DMS 273 (cell line): Measurements from ENCODE around the gene EDEM3.
"Not testable (repeated sequence)": the region's sequence is repeated elsewhere in the genome, so short reads cannot be mapped to it uniquely, and the experiment has no call there.

Experiments used
- DNase-seq: peaks from one replicate; lab custom pipeline; 2025; ENCODE audit not compliant: unreplicated experiment; lab: John Stamatoyannopoulos, UW

EDEM3 gene

DNA sequence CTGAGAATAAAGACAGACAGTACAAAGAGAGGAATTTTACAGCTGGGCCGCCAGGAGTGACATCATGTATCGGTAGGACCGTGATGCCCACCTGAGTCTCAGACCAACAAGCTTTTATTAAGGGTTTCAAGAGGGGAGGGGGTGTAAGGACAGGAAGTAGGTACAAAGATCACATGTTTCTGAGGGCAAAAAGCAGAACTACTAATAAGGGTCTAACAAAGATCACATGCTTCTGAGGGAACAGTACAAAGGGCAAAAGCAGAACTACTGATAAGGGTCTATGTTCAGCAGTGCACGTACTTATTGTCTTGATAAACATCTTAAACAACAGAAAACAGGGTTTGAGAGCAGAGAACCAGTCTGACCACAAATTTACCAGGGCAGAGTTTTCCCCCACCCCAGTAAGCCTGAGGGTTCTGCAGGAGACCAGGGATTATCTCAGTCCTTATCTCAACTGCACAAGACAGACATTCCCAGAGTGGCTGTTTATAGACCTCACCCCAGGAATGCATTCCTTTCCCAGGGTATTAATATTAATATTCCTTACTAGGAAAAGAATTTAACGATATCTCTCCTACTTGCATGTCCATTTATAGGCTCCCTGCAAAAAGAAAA is 73.9 kb downstream of the EDEM3 start:
- DNase-seq = not testable (repeated sequence)

DNA sequence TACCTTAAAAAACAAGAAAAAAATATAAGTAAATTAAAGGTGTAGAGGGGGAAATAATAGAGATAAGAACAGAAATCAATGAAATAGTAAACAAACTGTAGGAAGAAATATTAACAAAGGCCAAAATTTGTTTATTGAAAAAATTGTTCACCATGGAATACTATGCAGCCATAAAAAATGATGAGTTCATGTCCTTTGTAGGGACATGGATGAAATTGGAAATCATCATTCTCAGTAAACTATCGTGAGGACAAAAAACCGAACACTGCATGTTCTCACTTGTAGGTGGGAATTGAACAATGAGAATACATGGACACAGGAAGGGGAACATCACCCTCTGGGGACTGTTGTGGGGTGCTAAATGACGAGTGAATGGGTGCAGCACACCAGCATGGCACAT is 75.2 kb downstream of the EDEM3 start:
- not testable (repeated sequence) for DNase-seq

DNA sequence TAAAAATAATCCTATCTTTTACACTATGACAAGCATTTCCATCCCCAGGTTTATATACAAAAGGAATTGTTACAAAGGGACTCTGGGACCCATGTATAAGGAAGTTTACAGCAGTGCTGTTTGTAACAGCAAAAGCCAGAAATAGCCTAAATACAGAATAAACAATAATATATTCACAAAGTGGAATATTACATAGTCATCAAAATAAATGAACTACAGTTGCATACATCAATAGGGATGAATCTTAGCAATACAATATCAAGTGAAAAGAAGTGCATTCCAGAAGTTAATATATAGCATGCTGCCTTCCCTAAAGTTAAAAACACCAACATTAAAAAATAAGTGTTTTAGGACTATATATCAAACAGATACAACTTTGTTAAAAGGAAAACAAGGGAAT is 77.3 kb downstream of the EDEM3 start:
- no peak for DNase-seq

DNA sequence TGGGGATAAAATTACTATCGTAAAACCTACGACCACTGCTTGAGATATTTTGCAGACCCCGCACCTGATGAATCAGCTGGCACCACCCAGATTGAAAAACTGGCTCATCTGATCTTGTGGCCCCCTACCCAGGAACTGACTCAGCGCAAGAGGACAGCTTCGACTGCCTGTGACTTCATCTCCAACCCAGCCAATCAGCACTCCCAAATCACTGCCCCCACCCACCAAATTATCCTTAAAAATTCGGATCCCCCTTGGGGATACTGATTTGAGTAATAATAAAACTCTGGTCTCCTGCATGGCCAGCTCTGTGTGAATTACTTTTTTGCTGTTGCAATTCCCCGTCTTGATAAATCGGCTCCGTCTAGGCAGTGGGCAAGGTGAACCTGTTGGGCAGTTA is 81.4 kb downstream of the EDEM3 start:
- no peak for DNase-seq

DNA sequence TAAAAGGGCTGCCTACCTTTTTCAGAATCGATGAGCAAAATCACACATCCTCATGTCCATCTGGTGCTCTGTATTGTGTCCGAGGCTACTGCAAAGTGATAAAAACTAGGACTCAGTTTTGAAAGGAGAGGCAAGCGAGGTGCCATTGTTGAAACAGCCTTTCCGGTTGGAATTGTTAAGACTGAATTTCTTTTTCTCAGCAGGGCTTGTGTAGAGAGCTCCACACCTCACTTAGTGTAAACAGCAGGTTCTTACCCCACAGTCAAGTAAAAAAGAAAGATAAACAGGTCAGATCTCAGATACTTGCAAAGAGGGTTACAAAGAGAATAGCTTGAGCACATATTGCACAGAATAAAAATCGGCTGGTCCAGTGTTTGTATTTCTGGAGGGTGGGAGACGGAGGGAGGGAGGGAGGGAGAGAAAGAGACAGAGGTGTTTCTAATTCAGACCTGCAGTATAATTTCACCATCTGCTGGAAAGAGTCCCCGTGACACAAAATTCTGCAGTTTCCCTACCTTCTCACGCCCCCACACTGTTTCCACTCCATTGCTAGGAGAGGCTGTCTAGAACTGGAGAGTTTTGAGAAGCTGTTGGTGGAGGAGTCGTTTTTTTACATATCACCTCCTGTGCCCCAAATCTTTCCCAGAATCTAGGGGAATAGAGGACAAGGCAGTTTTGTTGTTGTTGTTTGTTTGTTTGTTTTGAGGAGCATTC is 82.5 kb downstream of the EDEM3 start:
- DNase-seq = peak; percentile 59

DNA sequence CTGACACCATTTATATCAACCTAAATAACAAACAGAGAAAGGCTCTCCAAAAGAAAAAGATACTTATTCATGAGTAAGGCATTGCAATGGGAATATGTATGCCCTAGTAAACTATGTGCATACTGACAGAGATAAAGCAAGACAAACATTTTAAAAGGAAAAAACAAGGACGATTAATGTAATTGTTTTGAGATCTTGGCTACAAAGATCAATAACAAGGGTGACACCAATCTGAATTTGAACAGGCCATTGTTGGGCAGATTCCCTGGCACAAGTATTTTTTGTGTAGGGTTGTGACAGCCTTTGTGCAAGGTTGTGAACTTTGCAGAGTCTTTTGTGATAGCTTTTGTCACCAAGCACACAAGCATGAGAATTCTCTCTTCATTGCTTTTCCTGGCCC is 85.3 kb downstream of the EDEM3 start:
- DNase-seq = no peak

DNA sequence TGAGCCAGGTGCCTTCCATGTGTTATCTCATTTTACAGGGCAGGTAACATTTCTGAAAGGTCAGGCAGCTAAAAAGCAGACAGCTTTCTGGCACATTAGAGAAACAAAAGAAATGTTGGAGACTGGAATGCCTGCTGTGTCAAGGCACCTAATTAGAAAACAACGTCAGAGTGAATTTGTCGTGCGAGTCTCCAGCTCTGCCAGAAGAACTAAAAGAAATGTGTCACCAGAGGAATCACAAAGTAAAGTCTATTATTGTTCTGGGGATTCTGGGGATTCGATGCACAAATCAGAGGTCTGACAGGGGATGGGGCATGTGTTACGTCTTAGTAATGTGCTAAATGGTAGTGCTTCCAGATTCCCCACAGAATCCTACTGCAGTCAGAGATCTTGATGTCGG is 89.3 kb downstream of the EDEM3 start:
- no peak for DNase-seq

DNA sequence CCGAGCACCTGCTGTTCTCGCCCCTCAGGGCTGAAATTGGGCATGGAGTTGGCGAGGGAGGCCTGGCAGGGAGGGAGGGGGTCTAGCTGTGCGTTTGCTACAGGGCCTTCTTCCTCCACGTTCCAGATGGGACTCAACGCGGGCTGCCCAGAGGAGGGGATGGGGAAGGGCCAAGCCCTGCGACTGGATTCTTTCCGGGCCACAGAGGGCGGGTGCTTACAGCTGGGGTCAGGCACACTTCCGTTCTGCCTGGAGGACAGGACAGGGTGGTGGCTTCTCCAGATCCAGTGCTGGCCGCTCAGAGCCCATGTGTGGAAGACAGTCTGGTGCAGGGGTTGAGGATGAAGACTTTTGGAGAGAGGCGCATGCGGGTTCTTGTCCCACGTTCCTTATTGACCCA is 90.0 kb downstream of the EDEM3 start:
- DNase-seq = no peak

DNA sequence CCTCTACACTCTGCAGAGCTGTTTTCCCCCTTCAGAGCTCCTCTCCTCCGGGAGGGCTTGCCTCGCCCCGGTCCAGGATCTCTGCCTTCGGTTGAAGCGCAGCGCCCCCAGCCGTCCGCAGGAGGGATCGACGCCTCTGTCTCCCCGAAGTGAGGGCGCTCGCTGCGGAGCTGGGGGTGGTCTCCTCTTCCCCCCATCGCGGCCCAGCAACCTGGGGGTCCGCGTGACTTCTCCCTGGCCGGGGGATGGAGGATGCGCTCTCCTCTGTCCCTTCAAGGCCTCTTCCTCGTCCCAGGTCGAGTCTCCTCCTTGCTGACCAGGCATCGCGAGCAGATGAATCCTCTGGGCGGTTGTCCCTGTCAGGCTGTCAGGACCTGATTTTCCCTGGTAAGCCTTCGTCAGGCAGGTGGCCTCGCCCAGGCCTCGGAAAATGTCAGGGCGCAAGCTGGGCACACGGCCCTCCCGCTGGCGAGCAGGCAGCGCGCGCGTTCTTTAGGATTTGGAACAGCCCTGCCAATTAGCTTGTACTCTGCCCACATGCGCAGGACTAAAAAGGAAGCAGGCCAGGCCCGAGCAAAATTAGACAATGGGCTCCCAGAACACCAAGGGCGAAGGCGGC is 90.5 kb downstream of the EDEM3 start:
- no peak for DNase-seq

DNA sequence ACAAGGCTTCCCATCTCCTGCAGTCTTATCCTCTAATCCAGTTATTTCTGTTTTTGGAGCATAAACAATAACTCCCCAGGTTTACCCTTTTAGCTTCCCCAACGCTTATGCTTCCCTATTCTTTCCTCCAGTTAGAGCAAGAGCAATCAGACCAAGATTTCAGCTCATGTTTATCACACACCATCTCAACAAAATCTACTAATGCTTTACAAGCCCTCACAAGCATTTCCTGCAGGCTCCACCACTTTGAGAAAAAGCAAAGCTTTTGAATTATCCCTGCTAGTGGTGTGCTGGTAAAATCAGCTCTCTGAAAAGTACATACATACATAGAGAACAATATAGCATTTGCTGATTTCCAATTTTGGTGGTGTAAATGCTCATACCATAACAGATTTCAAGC is 92.9 kb downstream of the EDEM3 start:
- DNase-seq = no peak

DNA sequence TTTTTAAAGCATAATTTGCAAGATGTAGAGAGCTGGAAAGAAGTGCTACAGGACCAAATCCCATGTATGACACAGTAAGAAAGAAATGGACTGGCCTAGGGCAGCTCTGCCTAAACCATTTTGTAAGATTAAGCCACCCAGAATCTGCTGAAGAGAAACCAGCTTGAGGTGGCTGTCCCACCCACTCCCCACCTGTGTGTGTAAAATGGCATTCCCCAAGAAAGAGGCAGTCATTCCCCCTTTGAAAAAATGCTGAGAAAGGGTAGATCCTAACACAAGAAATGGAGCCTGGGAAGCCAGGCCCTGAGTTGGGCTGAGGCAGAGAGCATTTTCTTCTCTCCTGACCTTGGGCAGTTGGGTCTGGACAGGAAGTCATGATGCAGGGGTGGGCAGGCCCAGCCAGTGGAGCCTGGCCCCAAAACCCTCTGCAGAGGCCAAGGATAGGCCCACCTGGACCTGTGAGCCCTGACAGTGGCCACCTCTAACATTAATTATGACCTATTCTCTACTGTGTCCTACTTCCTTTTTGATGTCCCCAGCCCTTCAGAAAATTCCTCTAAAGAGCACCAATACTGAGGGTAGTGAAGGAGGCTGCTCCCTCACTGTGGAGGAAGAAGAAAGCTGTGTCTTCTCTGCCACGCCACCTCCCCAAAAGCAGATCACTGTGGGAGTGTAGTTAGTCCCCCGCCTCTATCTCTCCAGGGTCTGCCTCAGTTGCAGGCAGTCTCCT is 94.0 kb downstream of the EDEM3 start:
- DNase-seq = no peak

DNA sequence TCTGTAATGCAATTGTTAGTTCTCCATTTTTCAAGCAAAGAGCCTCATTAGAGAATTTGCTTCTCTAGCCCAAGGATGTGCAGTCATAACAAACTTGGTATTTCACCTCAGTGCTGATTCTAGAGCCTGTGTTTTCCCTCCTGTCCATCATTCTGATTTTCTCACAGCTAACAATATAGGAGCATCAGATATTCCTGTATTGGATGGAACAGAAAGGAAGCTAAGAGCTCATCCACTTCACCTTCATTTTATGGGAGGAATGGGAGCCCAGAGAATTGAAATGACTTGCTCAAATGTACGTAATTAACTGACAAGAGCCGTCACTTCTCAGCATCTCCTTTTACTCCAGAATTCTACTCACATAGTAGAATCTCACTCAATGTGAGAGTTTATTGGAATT is 96.6 kb downstream of the EDEM3 start:
- DNase-seq = no peak

DNA sequence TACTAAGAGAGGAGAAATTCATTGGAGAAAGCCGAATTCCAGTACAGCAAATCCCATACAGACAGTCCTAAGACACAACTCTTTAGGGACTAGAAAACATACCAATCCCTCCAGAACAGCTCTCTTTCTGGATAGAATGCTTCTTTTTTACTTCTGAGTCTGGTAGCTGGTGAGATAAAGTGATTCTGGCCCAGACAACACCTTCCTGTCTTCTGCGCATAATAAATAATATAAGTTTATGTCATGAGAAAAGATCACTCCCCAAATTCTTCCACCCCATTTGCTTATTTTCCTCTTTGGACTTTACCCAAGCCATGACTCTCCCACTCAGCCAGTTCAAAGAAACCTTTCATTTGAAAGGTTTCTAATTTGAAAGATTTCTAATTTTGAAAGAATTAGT is 98.4 kb downstream of the EDEM3 start:
- no peak for DNase-seq

DNA sequence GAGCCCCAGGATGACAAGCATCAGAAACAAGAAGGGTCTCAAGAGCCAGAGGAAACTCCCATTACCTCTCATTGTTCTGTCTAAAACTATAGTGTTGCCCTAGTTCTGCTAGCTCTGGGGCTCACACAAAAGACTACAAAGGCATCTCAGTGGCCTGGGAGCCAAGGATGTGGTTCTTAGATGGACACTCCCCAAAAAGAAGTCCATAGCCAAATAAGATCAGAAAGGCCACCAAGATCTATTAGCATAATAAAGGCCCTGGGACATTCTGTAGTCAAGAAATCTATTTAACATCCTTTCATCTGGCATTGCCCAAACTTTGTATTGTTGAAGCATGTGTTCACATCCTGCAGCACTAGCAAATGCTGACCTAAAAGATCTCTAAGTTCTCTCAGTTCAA is 99.5 kb downstream of the EDEM3 start:
- DNase-seq = no peak

DNA sequence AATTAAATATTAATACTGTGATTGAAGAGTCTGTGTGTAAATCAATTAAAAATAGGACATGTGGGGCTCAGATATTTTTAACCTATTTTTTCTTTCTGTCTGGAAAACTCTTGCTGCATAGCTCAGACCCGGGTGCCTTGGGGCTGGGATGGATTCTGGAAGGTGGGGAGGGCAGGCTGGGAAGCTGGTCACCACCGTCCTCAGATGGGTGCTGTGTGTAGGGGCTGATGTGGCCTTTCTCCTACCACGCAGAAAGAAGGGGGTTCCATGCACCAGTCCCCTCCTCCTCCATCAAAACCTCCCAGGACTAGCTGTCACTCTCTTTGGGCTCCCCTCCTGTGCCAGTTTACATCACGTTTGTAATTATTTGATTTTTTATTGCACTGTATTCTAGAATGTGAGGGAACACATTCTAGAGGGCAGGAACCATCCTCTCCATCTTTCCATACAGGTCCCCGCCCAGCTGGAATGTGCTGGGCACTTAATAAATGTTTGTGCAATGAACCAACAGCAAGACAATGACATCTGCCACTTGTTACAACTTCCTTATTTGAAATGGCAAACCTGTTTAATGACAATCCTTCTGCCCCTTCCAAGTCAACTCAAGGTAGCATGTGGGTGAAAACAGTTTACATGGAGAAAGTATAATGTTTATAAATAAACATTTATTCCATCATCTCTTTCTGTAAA is 104.3 kb downstream of the EDEM3 start:
- DNase-seq = no peak

DNA sequence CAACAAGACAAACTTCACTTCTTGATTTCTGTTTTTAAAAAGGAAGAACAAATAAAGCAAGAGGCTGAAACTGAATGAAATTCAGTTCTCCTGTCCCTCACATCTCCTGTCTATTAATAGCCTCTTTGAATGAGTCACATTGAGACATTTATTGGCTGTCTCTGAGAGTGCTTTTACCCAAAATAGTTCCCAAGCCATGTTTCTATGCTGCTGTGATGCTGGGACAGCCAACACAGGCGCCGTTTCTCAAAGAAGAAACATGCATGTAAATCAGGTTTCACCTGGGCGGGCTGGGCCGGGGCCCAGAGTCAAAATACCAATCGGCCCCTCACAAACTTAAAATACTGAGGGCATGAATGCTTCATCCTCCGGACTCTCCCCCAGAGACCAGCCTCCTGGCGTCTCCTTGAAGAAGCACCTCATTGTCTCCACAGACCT is 105.2 kb downstream of the EDEM3 start:
- DNase-seq = no peak

DNA sequence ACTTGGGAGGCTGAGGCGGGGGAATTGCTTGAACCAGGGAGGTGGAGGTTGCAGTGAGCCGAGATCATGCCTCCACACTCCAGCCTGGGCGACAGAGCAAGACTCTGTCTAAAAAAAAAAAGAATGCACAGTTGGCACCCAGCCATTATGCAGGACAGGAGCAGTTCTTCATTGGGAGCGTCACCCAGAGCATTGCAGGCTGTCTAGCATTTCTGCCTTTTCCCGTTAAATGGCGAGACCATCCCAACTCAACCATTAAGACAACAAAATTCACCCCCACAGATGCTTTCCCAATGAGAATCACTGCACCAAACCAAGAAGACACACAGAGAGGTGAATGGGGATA is 105.8 kb downstream of the EDEM3 start:
- DNase-seq = no peak

DNA sequence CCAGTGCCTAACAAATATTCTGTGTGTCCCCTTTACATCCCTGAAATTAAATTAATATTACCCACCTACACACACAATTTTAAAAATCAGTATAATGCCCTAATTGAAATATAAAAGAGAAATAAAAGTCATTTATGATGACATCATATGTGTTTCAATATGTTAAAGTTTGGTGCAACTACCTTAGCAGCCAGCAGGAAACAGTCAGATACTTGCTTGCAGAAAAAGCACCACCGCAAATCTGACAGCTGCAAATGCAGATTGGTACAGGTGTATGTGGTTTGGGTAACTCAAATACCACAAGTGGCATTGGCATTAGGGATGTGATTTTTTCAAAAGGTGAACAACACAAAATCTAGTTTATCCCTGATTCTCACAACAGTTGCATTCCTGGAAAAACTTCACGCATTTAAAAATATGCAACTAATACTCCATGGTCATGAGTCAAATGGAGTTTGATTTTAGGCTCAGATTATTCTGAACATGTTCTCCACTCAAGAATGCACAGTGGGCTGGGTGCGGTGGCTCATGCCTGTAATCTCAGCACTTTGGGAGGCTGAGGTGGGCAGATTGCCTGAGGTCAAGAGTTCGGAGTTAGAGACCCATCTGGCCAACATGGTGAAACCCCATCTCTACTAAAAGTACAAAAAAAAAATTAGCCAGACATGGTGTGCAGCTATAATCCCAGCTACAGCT is 106.3 kb downstream of the EDEM3 start:
- DNase-seq = no peak

DNA sequence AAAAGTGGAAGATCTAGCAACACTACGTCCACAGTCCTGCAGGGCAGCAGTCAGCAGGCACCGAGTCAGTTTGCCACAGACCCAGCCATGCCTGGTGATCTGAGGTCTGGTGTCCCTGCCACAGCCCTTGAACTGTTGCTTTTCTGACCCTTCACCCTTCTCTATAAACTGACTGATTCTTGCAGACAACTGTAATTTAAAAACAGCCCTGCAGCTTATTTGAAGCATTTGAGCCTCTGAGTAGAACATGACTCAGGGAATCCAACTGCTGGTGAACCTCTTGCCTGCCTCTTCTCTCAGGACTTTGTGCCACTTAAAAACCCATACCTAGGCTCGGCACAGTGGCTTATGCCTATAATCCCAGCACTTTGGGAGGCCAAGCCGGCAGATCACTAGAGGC is 107.2 kb downstream of the EDEM3 start:
- no peak for DNase-seq

DNA sequence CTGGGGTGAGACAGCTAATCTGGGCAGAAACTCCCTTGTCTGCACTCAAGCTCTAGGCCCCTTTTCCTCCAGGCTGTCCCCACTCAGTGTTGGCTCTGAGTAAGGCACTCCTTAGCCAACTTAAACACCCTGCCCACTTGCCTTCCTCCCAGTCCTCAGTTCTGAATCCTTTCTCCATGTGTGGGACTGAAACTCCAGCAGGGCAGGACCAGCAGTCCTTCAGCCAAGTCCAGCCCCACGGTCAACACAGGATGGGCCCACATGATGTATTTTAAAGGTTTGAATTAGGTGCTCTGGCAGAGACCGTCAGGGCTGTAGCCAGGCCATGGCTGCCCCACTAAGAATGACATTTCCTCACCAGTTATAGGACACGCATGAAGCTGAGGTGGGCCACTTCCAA is 107.8 kb downstream of the EDEM3 start:
- DNase-seq = no peak

DNA sequence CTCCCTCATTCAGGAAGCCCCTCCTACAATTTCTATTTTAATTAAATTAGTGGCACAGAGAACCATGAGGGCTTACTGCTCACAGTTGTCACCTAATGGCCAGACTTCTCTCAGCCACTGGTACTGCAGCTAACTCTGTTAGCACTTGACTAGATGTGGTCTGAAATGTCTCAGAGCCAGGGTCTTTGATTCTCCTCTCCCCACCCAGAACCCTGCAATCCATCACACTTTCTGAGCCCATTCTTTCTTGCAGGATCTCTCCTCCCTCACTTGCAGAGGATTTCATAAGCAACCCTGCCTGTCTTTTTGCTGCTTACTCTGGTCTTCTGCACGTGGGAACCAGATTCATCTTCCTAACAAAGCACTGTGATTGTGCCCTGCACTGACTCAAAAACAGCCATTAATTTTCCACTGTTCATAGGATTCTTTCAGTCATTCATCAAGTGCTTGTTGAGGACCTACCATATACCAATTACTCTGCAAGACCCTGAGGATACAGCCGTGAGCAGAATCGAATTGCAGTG is 108.4 kb downstream of the EDEM3 start:
- no peak for DNase-seq
